NCI-H460 (cell line): ENCODE results near the gene HAPLN2. TPM values are rescaled to one million over a fixed set of nuclear protein-coding genes. Genes with fewer than 3 reads are reported as not detected.

ENCODE experiments used
- DNase-seq: peaks from one replicate; pipeline ENCODE4 v3.0.0-alpha.2; 2016; ENCODE audit warnings: low read depth; ENCODE audit errors: extremely low read depth
- total RNA-seq: library from RNA; depleted of rRNA; stranded (reverse); fragments of >200 nt; shearing (Covaris generic); gene quantifications from 2 replicates; pipeline ENCODE4 v1.2.3, GENCODE V29; 2014

Gene HAPLN2
- total RNA-seq, 1 experiment from 2014 or later: not detected

DNA sequence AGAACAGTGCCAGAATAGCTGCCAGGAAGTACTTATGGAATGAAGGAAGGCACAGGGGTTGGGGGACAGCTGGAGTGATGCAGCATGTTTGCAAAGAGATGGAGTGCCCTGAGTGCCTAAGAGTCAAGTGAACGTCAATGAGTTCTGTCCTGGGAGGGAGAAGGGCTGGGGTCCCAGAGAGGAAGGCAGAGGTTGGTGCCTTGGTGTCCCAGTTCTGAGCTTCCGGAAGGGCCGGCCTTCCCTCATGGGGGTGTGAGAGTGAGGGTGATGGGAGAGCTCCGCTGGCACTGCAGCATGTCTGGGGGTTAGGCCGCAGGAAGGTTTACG, 40.4 kb downstream of the HAPLN2 start:
- DNase-seq: no peak

- peak; percentile 99 for DNase-seq
Measured at GRCh38 chr1:156659988-156660751, 41.0 kb downstream of the HAPLN2 start.

DNA sequence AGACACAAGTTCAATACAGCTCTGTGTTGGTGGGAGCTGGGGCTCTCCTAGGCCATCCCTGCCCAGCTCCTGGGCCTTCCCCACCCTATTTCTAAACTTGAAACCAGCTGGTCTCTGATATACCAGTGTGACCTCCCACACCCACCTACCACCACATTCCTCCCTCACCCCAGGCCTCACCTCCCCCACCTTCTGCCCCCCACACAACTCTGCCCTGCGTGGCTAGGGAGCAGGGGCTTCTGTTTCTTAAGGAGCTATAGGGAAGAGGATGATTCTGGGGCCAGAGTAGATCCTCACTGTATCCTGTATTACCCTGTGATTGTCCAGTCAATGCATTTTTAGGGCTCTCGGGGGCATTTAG, 41.5 kb downstream of the HAPLN2 start:
- DNase-seq: no peak

GRCh38 chr1:156662005-156662799, 43.0 kb downstream of the HAPLN2 start:
- no peak for DNase-seq

- no peak for DNase-seq
Measured at GRCh38 chr1:156662800-156663055, 43.5 kb downstream of the HAPLN2 start.

GRCh38 chr1:156663178-156663577, 44.0 kb downstream of the HAPLN2 start:
- DNase-seq: no peak

DNA sequence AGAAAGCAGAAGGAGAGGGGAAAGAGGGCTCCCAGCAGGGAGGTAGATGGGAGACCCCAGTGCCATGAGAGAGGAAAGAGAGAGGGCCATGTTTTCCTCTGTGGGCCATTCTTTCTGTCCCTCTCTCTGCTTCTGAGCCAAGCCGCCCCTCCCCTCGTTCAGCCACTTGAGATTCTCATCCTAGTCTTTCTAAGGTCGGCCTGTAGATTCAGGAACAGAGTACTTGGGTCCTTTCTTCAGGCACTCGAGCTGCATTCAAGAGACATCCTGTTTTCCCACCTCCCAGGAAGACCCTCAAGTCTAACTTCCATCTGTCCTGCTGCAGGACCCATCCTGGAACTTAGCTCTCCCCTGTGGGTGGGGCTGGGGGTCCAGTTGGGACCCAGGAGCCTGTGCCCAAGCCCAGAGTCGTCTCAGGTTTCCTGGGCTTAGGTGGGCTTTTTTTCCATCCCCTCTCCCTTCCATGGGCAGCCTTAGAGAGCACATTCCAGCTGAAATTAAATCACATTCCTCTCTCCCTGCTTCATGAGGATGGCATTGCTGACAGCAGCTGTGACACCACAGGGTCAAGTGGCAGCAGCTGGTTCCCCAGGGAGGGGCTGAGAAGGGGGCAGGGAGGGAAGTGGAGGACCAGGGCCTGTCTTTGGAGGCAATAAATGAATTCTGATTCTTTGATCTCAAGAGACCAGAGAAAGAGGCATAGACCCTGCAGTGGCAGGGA, 45.0 kb downstream of the HAPLN2 start:
- DNase-seq: no peak

DNA sequence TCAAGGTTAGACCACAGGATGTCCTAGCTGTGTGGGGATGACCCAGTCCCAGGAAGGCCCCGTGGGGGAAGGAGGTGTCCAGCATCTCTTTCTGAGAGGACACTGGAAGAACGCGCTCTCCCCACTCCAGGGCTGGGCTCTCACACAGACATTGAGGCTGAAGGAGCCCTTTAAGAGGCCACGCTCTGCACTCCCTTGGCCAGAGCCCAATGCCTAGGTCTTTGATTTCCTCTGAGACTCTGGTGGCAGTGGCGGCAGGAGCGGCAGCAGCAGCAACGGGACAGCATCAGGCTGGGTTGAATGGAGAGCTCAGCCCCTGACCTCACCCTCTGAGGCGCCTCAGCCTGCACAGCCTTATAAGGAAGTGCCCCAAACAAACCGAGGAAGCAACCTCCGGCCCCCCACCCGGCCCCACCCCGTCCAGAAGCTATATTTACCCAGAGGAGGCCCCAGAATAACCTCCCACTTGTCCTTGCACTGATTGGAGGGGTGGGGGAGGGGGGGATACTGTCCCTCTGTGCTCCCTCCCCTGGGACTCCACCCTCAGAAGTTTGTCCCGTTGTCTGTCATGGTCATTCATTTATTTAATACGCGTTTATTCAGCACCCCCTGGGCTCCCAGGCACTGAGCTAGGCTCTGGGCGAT, 45.7 kb downstream of the HAPLN2 start:
- no peak for DNase-seq

DNA sequence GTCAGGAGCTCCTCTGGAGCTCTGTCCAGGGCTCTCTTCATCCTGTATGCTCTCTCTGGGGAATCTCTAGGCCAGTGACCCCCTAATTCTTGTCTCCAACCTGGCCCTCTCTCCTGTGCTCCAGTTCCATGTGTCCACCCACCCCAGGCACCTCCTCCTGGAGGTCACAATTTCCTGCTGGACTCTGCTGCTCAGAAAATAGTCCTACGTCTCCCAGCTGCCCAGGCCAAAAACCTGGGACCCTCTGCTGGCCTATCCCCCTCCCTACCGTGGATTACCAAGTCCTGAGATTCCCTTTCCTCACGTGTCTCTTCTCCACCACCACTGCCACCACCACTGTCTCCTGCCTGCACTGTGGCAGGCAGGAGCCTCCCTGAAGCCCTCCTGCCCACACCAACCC, 46.3 kb downstream of the HAPLN2 start:
- DNase-seq: no peak

GRCh38 chr1:156666862-156667609, 47.8 kb downstream of the HAPLN2 start:
- no peak for DNase-seq

GRCh38 chr1:156667610-156667967, 48.4 kb downstream of the HAPLN2 start:
- DNase-seq: no peak

DNA sequence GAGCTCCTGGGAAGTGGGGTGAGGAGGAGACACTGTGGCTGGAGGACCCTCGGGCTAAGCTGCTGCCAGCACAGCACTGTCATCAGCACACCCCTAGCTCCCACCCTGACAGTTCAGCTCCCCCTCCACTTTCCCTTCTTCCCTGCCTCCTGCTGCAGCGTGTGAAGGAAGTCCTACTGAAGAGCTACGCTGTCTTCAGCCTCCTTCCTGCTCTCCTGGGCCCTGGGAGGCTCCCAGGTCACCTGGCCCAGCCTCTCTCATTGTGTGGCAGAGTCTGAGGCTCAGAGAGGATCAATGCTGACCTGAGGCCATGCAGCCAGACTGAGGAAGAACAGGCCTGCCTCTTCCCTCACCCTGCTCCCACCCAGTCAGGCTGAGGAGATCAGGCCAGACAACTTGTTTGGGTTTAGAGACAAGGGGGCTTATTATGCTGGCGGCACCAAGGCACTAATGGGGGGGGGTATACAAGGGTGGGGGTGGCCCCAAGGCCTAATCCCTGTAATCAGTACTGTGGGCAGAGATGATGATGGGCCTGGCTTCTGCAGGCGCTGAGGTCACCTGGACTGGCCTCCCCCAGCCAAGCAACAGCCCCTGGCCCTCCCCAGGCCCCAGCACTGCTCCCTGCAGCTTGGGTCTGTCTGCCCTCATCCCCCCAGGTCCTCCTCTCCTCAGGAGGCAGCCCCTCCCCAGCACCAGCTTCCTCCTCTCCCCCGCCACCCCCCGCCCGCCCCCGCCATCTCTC, 48.9 kb downstream of the HAPLN2 start:
- no peak for DNase-seq

DNA sequence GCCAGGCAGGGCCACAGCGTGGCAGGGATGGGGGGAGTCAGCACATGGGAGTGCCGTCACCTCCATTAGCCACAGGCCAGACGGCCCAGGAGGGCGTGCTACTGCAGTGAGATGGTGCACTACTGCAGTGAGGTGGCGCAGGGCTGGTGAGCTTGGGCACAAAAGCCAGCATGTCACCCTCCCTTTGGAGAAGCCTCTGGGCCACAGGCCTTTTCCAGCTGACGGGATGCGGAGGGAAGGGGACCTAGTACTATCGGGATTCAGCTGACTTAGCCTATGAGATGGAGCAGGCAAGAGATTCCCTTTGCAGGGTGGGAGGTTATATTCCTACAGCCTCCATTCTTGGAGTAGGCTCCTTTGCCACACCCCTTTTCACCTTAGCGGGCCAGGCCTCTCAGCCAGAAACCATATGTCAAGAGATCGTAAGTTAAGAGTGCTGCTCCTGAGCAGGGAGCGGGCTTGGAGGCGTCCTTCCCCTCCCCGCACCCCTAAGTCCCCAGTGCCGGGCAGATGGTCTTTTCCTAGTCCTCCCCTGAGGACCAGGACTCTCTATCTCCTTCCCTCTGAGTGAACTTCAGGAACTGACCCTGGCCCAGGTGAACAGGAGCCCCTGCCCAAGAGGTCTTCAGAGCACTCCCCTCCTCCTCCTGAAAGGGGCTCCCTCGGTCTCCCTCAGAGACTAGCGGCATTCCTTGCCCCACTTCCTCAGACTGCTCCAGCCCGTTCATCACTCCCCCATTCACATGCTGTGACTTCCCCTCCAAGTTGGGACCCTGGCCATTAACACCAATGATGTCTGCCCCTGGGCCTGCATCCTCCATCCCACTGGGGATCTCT, 49.8 kb downstream of the HAPLN2 start:
- no peak for DNase-seq

GRCh38 chr1:156669794-156670193, 50.6 kb downstream of the HAPLN2 start:
- DNase-seq: no peak

GRCh38 chr1:156670359-156670758, 51.1 kb downstream of the HAPLN2 start:
- DNase-seq: no peak

GRCh38 chr1:156670791-156671190, 51.6 kb downstream of the HAPLN2 start:
- no peak for DNase-seq

DNA sequence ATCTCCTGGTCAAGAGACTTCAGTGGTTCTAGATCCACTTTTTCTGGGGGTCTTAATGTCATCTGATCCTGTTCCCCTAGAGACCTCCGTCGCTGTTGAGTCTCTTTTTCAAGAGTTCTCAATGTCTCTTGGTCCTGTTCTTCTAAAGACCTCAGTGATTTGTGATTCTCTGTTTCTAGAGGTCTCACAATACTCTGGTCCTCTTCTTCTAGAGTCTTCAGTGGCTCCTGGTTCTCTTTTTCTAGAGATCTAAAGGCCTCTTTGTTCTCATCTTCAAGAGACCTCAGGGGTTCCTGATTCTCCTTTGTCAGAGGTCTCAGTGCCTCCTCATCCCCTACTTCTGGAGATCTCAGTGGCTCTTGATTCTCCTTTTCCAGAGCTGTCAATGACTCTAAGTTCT, 52.6 kb downstream of the HAPLN2 start:
- DNase-seq: no peak

DNA sequence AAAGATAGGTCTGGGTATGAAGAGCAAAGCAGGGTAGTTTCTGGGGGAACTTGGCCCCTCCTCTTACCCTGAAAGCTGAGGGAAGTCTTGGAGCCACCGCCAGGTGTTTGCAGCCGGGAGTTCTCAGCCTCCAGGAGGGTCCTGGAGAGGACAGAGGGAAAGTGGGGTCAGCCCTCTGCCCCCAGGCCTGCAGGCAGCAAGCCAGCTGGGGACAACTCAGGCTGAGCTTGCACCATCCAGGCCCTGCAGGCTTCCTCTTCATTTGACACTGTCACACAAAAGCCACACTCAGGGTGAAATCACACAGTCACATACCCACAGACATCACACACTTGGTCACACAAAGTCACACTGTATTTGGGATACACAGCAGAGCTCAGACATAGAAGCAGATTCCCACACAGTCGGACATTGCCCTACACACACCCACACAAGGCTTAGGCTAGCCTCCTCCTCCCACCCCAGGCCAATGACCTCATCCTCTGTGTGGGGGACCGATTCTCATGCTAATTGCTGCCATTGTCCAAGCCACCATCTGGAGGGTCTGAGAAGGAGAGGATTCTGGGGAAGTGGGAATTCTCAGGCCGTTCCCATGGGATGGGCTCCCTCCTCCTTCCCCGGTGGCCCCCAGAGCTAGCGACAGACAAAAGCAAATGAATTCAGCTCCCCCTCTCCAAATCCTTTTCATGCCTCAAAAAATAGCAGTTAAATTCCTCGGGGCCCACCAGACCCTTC, 54.3 kb downstream of the HAPLN2 start:
- no peak for DNase-seq
